ENCODE measurements around the gene STXBP4.

Gene STXBP4

GRCh38 chr17:54992797-54993639, 24.5 kb downstream of the STXBP4 start:
- no peaks in the 10 kb centered on the region for H3K27me3 ChIP-seq (ENCODE audit: control insufficient read depth in 1 of 2, insufficient read depth in 2 of 2, low read length in 2 of 2)
- H3K4me3 ChIP-seq (ENCODE audit: low read depth in 1 of 2, low read length in 2 of 2): no peak overlapping the region
- H3K27ac ChIP-seq (ENCODE audit: low read depth, low read length): no peak overlapping the region
- no peaks in the 10 kb centered on the region for H3K4me1 ChIP-seq (ENCODE audit: insufficient read depth, low read length)
- H3K36me3 ChIP-seq (ENCODE audit: insufficient read depth, low read length): peaks cover 5% of the 10 kb centered on the region
- H3K9ac ChIP-seq (ENCODE audit: low read length): no peak overlapping the region
- H3K9me3 ChIP-seq (ENCODE audit: low read length): no peaks in the 10 kb centered on the region

GRCh38 chr17:54996441-54996840, 27.9 kb downstream of the STXBP4 start:
- no peaks in the 10 kb centered on the region for H3K27me3 ChIP-seq (ENCODE audit: control insufficient read depth in 1 of 2, insufficient read depth in 2 of 2, low read length in 2 of 2)
- no peak overlapping the region for H3K4me3 ChIP-seq (ENCODE audit: low read depth in 1 of 2, low read length in 2 of 2)
- no peaks in the 10 kb centered on the region for H3K9me3 ChIP-seq (ENCODE audit: low read length)
- H3K9ac ChIP-seq (ENCODE audit: low read length): no peak overlapping the region
- H3K36me3 ChIP-seq (ENCODE audit: insufficient read depth, low read length): no peaks in the 10 kb centered on the region
- no peak overlapping the region for H3K27ac ChIP-seq (ENCODE audit: low read depth, low read length)
- H3K4me1 ChIP-seq (ENCODE audit: insufficient read depth, low read length): no peaks in the 10 kb centered on the region

- H3K36me3 ChIP-seq (ENCODE audit: insufficient read depth, low read length): no peaks in the 10 kb centered on the region
- no peaks in the 10 kb centered on the region for H3K9me3 ChIP-seq (ENCODE audit: low read length)
- H3K27ac ChIP-seq (ENCODE audit: low read depth, low read length): no peak overlapping the region
- no peak overlapping the region for H3K4me3 ChIP-seq (ENCODE audit: low read depth in 1 of 2, low read length in 2 of 2)
- no peak overlapping the region for H3K9ac ChIP-seq (ENCODE audit: low read length)
- no peaks in the 10 kb centered on the region for H3K27me3 ChIP-seq (ENCODE audit: control insufficient read depth in 1 of 2, insufficient read depth in 2 of 2, low read length in 2 of 2)
- no peaks in the 10 kb centered on the region for H3K4me1 ChIP-seq (ENCODE audit: insufficient read depth, low read length)
Observed at GRCh38 chr17:55002458-55002857, 33.9 kb downstream of the STXBP4 start.

GRCh38 chr17:55004484-55004883, 35.9 kb downstream of the STXBP4 start:
- H3K36me3 ChIP-seq (ENCODE audit: insufficient read depth, low read length): no peaks in the 10 kb centered on the region
- no peak overlapping the region for H3K9ac ChIP-seq (ENCODE audit: low read length)

GRCh38 chr17:55005520-55005919, 37.0 kb downstream of the STXBP4 start:
- H3K9ac ChIP-seq (ENCODE audit: low read length): no peak overlapping the region
- no peak overlapping the region for H3K27ac ChIP-seq (ENCODE audit: low read depth, low read length)
- H3K27me3 ChIP-seq (ENCODE audit: control insufficient read depth in 1 of 2, insufficient read depth in 2 of 2, low read length in 2 of 2): no peaks in the 10 kb centered on the region
- no peaks in the 10 kb centered on the region for H3K4me1 ChIP-seq (ENCODE audit: insufficient read depth, low read length)
- H3K36me3 ChIP-seq (ENCODE audit: insufficient read depth, low read length): no peaks in the 10 kb centered on the region
- H3K9me3 ChIP-seq (ENCODE audit: low read length): no peaks in the 10 kb centered on the region
- no peak overlapping the region for H3K4me3 ChIP-seq (ENCODE audit: low read depth in 1 of 2, low read length in 2 of 2)

More at GRCh38 chr17:55004484-55004883, 35.9 kb downstream of the STXBP4 start:
- Histone ChIP-seq H3K4me3 (ENCODE audit: low read depth in 1 of 2, low read length in 2 of 2) (no peak overlapping the region), H3K27me3 (ENCODE audit: control insufficient read depth in 1 of 2, insufficient read depth in 2 of 2, low read length in 2 of 2) (no peaks in the 10 kb centered on the region), H3K4me1 (ENCODE audit: insufficient read depth, low read length) (no peaks in the 10 kb centered on the region), H3K27ac (ENCODE audit: low read depth, low read length) (no peak overlapping the region), H3K9me3 (ENCODE audit: low read length) (no peaks in the 10 kb centered on the region)

GRCh38 chr17:55023626-55024025, 55.1 kb downstream of the STXBP4 start:
- Histone ChIP-seq H3K36me3 (ENCODE audit: insufficient read depth, low read length) (no peaks in the 10 kb centered on the region), H3K4me1 (ENCODE audit: insufficient read depth, low read length) (no peaks in the 10 kb centered on the region), H3K9me3 (ENCODE audit: low read length) (no peaks in the 10 kb centered on the region), H3K27ac (ENCODE audit: low read depth, low read length) (no peak overlapping the region), H3K4me3 (ENCODE audit: low read depth in 1 of 2, low read length in 2 of 2) (no peak overlapping the region), H3K27me3 (ENCODE audit: control insufficient read depth in 1 of 2, insufficient read depth in 2 of 2, low read length in 2 of 2) (no peaks in the 10 kb centered on the region), H3K9ac (ENCODE audit: low read length) (no peak overlapping the region)

- Histone ChIP-seq H3K4me3 (ENCODE audit: low read depth in 1 of 2, low read length in 2 of 2) (no peak overlapping the region), H3K27me3 (ENCODE audit: control insufficient read depth in 1 of 2, insufficient read depth in 2 of 2, low read length in 2 of 2) (no peaks in the 10 kb centered on the region), H3K9ac (ENCODE audit: low read length) (no peak overlapping the region), H3K4me1 (ENCODE audit: insufficient read depth, low read length) (no peaks in the 10 kb centered on the region), H3K27ac (ENCODE audit: low read depth, low read length) (no peak overlapping the region), H3K9me3 (ENCODE audit: low read length) (no peaks in the 10 kb centered on the region), H3K36me3 (ENCODE audit: insufficient read depth, low read length) (no peaks in the 10 kb centered on the region)
Observed at GRCh38 chr17:55037828-55038227, 69.3 kb downstream of the STXBP4 start.

GRCh38 chr17:55038291-55038690, 69.7 kb downstream of the STXBP4 start:
- no peaks in the 10 kb centered on the region for H3K9me3 ChIP-seq (ENCODE audit: low read length)
- no peak overlapping the region for H3K4me3 ChIP-seq (ENCODE audit: low read depth in 1 of 2, low read length in 2 of 2)
- H3K27me3 ChIP-seq (ENCODE audit: control insufficient read depth in 1 of 2, insufficient read depth in 2 of 2, low read length in 2 of 2): no peaks in the 10 kb centered on the region
- H3K9ac ChIP-seq (ENCODE audit: low read length): no peak overlapping the region
- H3K4me1 ChIP-seq (ENCODE audit: insufficient read depth, low read length): no peaks in the 10 kb centered on the region
- no peaks in the 10 kb centered on the region for H3K36me3 ChIP-seq (ENCODE audit: insufficient read depth, low read length)
- H3K27ac ChIP-seq (ENCODE audit: low read depth, low read length): no peak overlapping the region

GRCh38 chr17:55040611-55041010, 72.0 kb downstream of the STXBP4 start:
- Histone ChIP-seq H3K4me1 (ENCODE audit: insufficient read depth, low read length) (no peaks in the 10 kb centered on the region), H3K4me3 (ENCODE audit: low read depth in 1 of 2, low read length in 2 of 2) (no peak overlapping the region), H3K9me3 (ENCODE audit: low read length) (no peaks in the 10 kb centered on the region), H3K36me3 (ENCODE audit: insufficient read depth, low read length) (no peaks in the 10 kb centered on the region), H3K27me3 (ENCODE audit: control insufficient read depth in 1 of 2, insufficient read depth in 2 of 2, low read length in 2 of 2) (no peaks in the 10 kb centered on the region), H3K27ac (ENCODE audit: low read depth, low read length) (no peak overlapping the region), H3K9ac (ENCODE audit: low read length) (no peak overlapping the region)

GRCh38 chr17:55053855-55054254, 85.3 kb downstream of the STXBP4 start:
- Histone ChIP-seq H3K27ac (ENCODE audit: low read depth, low read length) (no peak overlapping the region), H3K4me3 (ENCODE audit: low read depth in 1 of 2, low read length in 2 of 2) (no peak overlapping the region), H3K9ac (ENCODE audit: low read length) (no peak overlapping the region), H3K27me3 (ENCODE audit: control insufficient read depth in 1 of 2, insufficient read depth in 2 of 2, low read length in 2 of 2) (no peaks in the 10 kb centered on the region), H3K4me1 (ENCODE audit: insufficient read depth, low read length) (no peaks in the 10 kb centered on the region), H3K36me3 (ENCODE audit: insufficient read depth, low read length) (no peaks in the 10 kb centered on the region), H3K9me3 (ENCODE audit: low read length) (no peaks in the 10 kb centered on the region)

- Histone ChIP-seq H3K4me3 (ENCODE audit: low read depth in 1 of 2, low read length in 2 of 2) (no peak overlapping the region), H3K36me3 (ENCODE audit: insufficient read depth, low read length) (no peaks in the 10 kb centered on the region), H3K27me3 (ENCODE audit: control insufficient read depth in 1 of 2, insufficient read depth in 2 of 2, low read length in 2 of 2) (no peaks in the 10 kb centered on the region), H3K27ac (ENCODE audit: low read depth, low read length) (no peak overlapping the region), H3K9me3 (ENCODE audit: low read length) (no peaks in the 10 kb centered on the region), H3K9ac (ENCODE audit: low read length) (no peak overlapping the region), H3K4me1 (ENCODE audit: insufficient read depth, low read length) (no peaks in the 10 kb centered on the region)
Observed at GRCh38 chr17:55054429-55054828, 85.9 kb downstream of the STXBP4 start.

GRCh38 chr17:55056526-55056925, 88.0 kb downstream of the STXBP4 start:
- no peaks in the 10 kb centered on the region for H3K4me1 ChIP-seq (ENCODE audit: insufficient read depth, low read length)
- no peak overlapping the region for H3K9ac ChIP-seq (ENCODE audit: low read length)
- H3K27ac ChIP-seq (ENCODE audit: low read depth, low read length): no peak overlapping the region
- no peaks in the 10 kb centered on the region for H3K27me3 ChIP-seq (ENCODE audit: control insufficient read depth in 1 of 2, insufficient read depth in 2 of 2, low read length in 2 of 2)
- no peaks in the 10 kb centered on the region for H3K9me3 ChIP-seq (ENCODE audit: low read length)
- H3K4me3 ChIP-seq (ENCODE audit: low read depth in 1 of 2, low read length in 2 of 2): no peak overlapping the region
- no peaks in the 10 kb centered on the region for H3K36me3 ChIP-seq (ENCODE audit: insufficient read depth, low read length)
